ENCODE data around the gene PSAPL1.

PSAPL1 gene

DNA sequence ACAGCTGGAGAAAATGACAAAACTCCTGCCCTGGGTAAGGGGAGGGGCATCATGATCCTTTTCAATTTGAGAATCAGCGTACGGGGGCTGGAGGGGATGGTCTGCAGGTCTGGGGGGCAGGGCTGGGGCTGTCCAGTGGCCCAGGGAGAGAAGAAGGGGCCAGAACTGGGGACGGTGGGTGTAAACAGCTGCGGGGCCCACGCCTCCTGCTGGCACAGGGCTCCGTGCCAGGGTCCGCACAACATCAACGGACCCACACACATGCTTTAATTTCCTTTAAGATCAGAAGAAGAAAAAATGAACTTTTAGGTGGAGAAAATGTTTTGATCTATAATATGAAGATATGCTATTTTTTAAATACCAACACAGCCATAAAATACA lies 52.1 kb downstream of the PSAPL1 start:
- TF ChIP-seq CTCF (IDR thresholded peaks at IDR 0.05; ENCODE audit: insufficient read depth, low read length, poor library complexity, severe bottlenecking): no peak
- DNase-seq (ENCODE audit: extremely low read depth, insufficient read length): no peak
- Histone ChIP-seq H3K27me3 (replicated peaks; ENCODE audit: control insufficient read depth, insufficient read depth, low read length) (no peaks in the 10 kb centered on the region; the same call in 1 of the 2 replicates), H3K36me3 (ENCODE audit: control insufficient read depth, insufficient read depth, low read length) (no peaks in the 10 kb centered on the region), H3K4me3 (replicated peaks; ENCODE audit: low read depth, low read length) (no peak overlapping the region)

DNA sequence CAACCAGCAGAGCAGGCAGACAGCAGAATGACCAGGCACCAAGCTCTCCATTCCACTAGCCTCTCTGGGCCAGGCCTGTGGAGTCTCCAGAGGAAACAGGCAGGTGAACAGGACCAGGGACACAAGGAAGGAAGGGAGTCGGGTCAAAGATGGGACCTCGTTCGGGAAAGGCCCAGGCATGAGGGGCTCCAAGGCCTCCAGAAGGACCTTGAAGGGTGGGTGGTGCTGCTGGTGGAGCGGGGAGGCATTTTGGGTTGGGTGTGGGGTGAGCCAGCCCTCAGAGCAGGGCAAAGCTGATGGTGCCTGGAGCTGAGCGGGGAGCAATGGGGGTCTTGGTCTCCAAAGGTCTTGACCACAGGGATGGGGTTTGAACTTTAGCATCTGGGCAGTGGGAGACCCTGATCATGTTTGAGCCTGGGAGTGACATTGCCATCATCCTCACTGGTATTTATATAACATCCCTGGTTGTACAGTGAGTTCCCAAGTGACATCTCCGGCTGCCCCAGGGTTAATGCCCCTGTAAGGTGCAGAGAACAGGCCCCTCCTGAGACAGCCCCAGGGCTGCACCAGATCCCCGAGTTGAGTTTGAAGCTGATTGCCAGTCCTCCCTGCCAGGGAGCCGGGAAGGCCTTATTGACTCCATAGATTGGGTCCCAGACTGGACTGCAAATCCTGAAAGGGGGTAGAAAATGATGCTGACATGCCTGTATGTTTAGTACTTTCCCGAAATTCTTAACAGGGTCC lies 52.7 kb downstream of the PSAPL1 start:
- DNase-seq (ENCODE audit: extremely low read depth, insufficient read length): no peak
- Histone ChIP-seq H3K4me3 (replicated peaks; ENCODE audit: low read depth, low read length) (no peak overlapping the region), H3K27me3 (replicated peaks; ENCODE audit: control insufficient read depth, insufficient read depth, low read length) (no peaks in the 10 kb centered on the region; the same call in 1 of the 2 replicates)

DNA sequence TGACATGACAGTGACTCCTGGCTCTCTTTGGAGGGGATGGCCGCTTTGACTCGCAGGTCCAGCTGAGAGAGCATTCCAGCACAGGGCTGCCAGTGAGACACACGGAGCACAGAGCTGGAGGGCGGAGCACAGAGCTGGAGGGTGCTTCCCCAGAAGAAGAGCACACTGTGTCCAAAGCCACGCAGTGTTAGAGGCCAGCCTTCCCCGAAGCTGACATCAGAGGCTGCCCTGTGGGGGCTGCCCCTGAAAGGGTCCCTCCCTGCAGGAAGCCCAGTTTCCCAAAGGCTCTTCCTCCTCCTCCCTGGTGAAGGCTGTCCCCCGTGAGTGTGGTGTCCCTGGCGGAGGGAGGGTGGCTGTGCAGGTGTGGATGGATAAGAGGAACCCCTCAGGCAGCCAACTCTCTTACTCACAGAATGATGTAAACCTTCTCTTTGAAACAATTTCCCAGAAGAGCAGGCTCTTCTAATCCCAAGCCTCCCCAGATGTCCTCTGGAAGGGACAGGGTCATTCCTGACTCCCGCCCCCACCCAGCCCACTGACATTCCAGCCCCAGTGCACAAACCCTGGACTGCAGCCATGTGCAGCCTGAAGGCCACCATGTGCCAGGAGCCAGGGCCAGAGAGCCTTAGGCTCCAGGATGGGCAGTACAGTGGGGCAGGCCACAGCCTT lies 53.4 kb downstream of the PSAPL1 start:
- Histone ChIP-seq H3K27me3 (replicated peaks; ENCODE audit: control insufficient read depth, insufficient read depth, low read length) (no peaks in the 10 kb centered on the region; the same call in 1 of the 2 replicates), H3K36me3 (ENCODE audit: control insufficient read depth, insufficient read depth, low read length) (no peaks in the 10 kb centered on the region), H3K4me3 (replicated peaks; ENCODE audit: low read depth, low read length) (no peak overlapping the region)
- no peak for DNase-seq (ENCODE audit: extremely low read depth, insufficient read length)
- no peak for TF ChIP-seq CTCF (IDR thresholded peaks at IDR 0.05; ENCODE audit: insufficient read depth, low read length, poor library complexity, severe bottlenecking)

More for the DNA sequence above, 52.7 kb downstream of the PSAPL1 start:
- no peaks in the 10 kb centered on the region for H3K36me3 ChIP-seq (ENCODE audit: control insufficient read depth, insufficient read depth, low read length)
- no peak for TF ChIP-seq CTCF (IDR thresholded peaks at IDR 0.05; ENCODE audit: insufficient read depth, low read length, poor library complexity, severe bottlenecking)
